RWPE2 (cell line): Measurements from ENCODE around the gene GLTPD2.

Experiments
- ATAC-seq: fragments of 200-7000 bp; cut with Tn5 transposase; 3 replicates; pipeline ENCODE4 v1.9.1; 2021; ENCODE audit warnings: low read depth
- DNase-seq: peaks from one replicate; pipeline ENCODE4 v3.0.0-alpha.2; 2020; ENCODE audit warnings: low spot score
- H3K27ac ChIP-seq: fragments of 450-650 bp; 2 replicates; pipeline ENCODE4 v1.5.1; 2017; ENCODE audit warnings: mild to moderate bottlenecking; ENCODE audit not compliant: poor library complexity, severe bottlenecking
- H3K27me3 ChIP-seq: fragments of 250-450 bp; sonication (Bioruptor Pico); 2 replicates; pipeline ENCODE4 v1.5.1; 2021; ENCODE audit warnings: mild to moderate bottlenecking, moderate library complexity; ENCODE audit not compliant: insufficient read depth, poor library complexity, severe bottlenecking
- H3K36me3 ChIP-seq: fragments of 250-450 bp; sonication (Bioruptor Pico); 2 replicates; pipeline ENCODE4 v1.5.1; 2020; ENCODE audit warnings: low read depth, mild to moderate bottlenecking, moderate library complexity
- H3K4me1 ChIP-seq: fragments of 250-450 bp; sonication (Bioruptor Pico); 2 replicates; pipeline ENCODE4 v1.5.1; 2021; ENCODE audit warnings: mild to moderate bottlenecking, moderate library complexity; ENCODE audit not compliant: insufficient read depth, poor library complexity, severe bottlenecking
- H3K4me3 ChIP-seq: fragments of 250-450 bp; sonication (Bioruptor Pico); 2 replicates; pipeline ENCODE4 v1.5.1; 2021; ENCODE audit warnings: mild to moderate bottlenecking, moderate library complexity; ENCODE audit not compliant: severe bottlenecking
- H3K9me3 ChIP-seq: fragments of 250-450 bp; sonication (Bioruptor Pico); 2 replicates; pipeline ENCODE4 v1.5.1; 2021; ENCODE audit warnings: mild to moderate bottlenecking, moderate library complexity; ENCODE audit not compliant: severe bottlenecking
- TF ChIP-seq, protein P1 (sequence below): fragments of 450-650 bp; IDR thresholded peaks from one replicate; pipeline ENCODE4 v1.5.1; 2017; ENCODE audit warnings: mild to moderate bottlenecking, moderate library complexity; ENCODE audit not compliant: poor library complexity, severe bottlenecking

Gene GLTPD2

DNA sequence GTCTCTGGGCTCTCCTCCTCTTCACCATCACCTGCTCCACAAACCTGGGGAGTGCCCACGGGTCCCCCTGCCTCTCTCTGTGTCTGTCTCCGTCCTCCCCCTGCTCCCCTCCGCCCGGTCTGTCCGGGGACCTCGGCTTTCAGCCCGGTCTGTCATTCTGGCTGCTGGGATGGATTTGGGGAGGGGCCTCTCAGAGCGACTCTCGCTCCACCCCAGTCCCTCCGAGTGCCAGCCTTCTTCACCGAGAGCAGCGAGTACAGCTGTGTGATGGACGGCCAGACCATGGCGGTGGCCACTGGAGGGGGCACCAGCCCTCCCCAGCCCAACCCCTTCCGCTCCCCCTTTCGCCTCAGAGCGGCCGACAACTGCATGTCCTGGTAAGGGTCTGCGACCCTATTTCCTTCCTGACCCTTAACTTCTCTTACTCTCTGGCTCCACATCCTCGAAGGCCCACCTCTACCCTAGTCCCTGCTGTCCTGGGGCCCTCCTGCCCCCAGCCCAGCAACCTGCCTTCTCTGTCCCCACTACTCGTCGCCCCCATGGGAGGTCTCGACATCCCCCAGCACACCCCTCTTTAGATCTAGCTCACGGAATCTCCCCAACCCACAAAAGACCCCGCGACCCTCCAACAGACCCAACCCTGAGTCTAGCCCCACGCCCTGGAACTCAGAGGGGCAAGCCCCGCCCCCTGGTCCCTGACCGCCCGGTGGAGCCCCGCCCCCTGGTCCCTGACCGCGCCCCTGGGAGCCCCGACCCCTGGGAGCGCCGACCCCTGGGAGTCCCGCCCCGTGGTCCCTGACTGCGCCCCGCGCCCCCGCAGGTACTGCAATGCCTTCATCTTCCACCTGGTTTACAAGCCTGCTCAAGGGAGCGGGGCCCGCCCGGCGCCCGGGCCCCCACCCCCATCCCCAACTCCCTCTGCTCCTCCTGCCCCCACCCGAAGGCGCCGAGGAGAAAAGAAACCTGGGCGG lies 43.5 kb upstream of the GLTPD2 start:
- no peak overlapping the region for H3K4me3 ChIP-seq

DNA sequence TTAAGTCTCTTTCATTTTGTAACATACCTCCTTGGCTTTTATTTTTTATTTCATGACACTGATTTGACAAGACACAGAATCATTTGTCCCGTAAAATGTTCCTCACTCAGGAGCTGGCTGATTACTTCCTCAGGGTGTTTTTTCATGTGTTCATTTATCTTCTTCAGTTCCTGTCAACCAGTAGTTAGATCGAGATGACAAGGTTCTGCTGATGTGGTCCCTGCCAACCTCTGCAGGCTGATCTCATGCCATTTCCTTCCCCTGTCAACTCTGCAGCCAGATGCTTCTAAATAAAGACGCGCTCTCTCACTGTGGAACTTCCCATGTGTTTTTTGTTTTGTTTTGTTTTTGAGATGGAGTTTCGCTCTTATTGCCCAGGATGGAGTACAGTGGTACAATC lies 40.9 kb upstream of the GLTPD2 start:
- DNase-seq (no peak), ATAC-seq (no peak)
- Histone ChIP-seq H3K4me1 (no peaks in the 10 kb centered on the region), H3K27me3 (no peaks in the 10 kb centered on the region), H3K9me3 (peaks cover 2% of the 10 kb centered on the region), H3K36me3 (no peaks in the 10 kb centered on the region), H3K4me3 (no peak overlapping the region), H3K27ac (no peak overlapping the region)
- TF ChIP-seq, protein P1, sequence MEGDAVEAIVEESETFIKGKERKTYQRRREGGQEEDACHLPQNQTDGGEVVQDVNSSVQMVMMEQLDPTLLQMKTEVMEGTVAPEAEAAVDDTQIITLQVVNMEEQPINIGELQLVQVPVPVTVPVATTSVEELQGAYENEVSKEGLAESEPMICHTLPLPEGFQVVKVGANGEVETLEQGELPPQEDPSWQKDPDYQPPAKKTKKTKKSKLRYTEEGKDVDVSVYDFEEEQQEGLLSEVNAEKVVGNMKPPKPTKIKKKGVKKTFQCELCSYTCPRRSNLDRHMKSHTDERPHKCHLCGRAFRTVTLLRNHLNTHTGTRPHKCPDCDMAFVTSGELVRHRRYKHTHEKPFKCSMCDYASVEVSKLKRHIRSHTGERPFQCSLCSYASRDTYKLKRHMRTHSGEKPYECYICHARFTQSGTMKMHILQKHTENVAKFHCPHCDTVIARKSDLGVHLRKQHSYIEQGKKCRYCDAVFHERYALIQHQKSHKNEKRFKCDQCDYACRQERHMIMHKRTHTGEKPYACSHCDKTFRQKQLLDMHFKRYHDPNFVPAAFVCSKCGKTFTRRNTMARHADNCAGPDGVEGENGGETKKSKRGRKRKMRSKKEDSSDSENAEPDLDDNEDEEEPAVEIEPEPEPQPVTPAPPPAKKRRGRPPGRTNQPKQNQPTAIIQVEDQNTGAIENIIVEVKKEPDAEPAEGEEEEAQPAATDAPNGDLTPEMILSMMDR: no peak

More for the DNA sequence above, 43.5 kb upstream of the GLTPD2 start:
- Histone ChIP-seq H3K4me1 (no peaks in the 10 kb centered on the region), H3K27me3 (no peaks in the 10 kb centered on the region), H3K9me3 (no peaks in the 10 kb centered on the region), H3K27ac (no peak overlapping the region), H3K36me3 (no peaks in the 10 kb centered on the region)
- no peak for ATAC-seq
- DNase-seq: no peak
- TF ChIP-seq, protein P1: no peak

DNA sequence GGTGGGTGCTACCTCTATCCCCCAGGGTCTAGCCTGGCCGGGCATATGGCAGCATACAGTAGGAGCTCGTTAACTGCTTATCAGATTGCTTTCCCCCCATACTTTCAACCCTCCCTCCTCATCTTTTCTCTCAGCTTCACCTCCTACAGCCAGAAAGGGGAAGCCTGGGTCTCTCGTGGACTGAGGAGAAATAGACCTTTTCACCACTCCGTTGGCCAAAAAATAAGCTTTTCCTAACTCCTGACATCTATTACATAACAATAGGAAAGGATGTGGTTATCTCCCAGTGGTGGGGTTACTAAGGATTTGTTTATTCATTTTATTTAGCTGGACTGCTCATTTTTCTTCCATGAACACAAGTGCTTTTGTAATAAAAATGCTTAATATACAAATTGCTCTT lies 40.1 kb upstream of the GLTPD2 start:
- Histone ChIP-seq H3K4me1 (no peaks in the 10 kb centered on the region), H3K27me3 (no peaks in the 10 kb centered on the region)
- no peak for DNase-seq

DNA sequence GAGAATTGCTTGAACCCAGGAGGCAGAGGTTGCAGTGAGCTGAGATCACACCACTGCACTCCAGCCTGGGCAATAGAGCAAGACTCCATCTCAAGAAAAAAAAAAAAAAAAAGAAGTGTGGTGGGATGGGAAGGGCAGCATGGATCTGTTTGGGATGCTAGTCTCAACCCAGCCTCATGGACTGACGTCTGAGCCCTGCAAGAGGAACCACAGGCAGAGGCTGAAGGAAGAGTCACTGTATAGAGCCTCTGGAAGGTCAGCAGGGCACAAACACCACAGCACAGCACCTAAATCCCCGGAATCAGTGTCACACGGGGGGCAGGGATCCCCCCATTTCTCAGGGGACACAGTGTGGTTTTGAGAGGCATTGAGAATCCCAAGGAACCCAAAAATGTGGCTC lies 38.2 kb upstream of the GLTPD2 start:
- H3K4me1 ChIP-seq: no peaks in the 10 kb centered on the region
- H3K27ac ChIP-seq: no peak overlapping the region
- no peaks in the 10 kb centered on the region for H3K36me3 ChIP-seq

More for the DNA sequence above, 40.1 kb upstream of the GLTPD2 start:
- ATAC-seq: no peak
- H3K27ac ChIP-seq: no peak overlapping the region
- H3K9me3 ChIP-seq: peaks cover 2% of the 10 kb centered on the region
- TF ChIP-seq, protein P1: no peak
- H3K4me3 ChIP-seq: no peak overlapping the region
- no peaks in the 10 kb centered on the region for H3K36me3 ChIP-seq

More for the DNA sequence above, 38.2 kb upstream of the GLTPD2 start:
- no peaks in the 10 kb centered on the region for H3K27me3 ChIP-seq
- H3K4me3 ChIP-seq: no peak overlapping the region
- H3K9me3 ChIP-seq: peaks cover 2% of the 10 kb centered on the region
- TF ChIP-seq, protein P1: no peak
- DNase-seq (no peak), ATAC-seq (no peak)
